Right kidney (tissue), 1 donor: ENCODE measurements around the gene PPM1F.
"Not testable (repeated sequence)": the region's sequence is repeated elsewhere in the genome, so short reads cannot be mapped to it uniquely, and the experiment has no call there.

Source experiments
- DNase-seq: peaks from one replicate; pipeline ENCODE4 v3.0.0-alpha.2; 2016

PPM1F gene

GRCh38 chr22:21896275-21896674 lies 56.4 kb downstream of the PPM1F start:
- DNase-seq: not testable (repeated sequence)

GRCh38 chr22:21894799-21895198 lies 57.8 kb downstream of the PPM1F start:
- DNase-seq: no peak

- no peak for DNase-seq
Observed at GRCh38 chr22:21889251-21889990, 63.2 kb downstream of the PPM1F start.

GRCh38 chr22:21887841-21888240 lies 64.8 kb downstream of the PPM1F start:
- DNase-seq: no peak

- not testable (repeated sequence) for DNase-seq
Observed at GRCh38 chr22:21883930-21884329, 68.7 kb downstream of the PPM1F start.

GRCh38 chr22:21882754-21883333 lies 69.8 kb downstream of the PPM1F start:
- DNase-seq: not testable (repeated sequence)

- no peak for DNase-seq
Observed at GRCh38 chr22:21881841-21882753, 70.6 kb downstream of the PPM1F start.

- DNase-seq: no peak
Observed at GRCh38 chr22:21876486-21877176, 76.0 kb downstream of the PPM1F start.

GRCh38 chr22:21874953-21875352 lies 77.7 kb downstream of the PPM1F start:
- not testable (repeated sequence) for DNase-seq

GRCh38 chr22:21873619-21874018 lies 79.0 kb downstream of the PPM1F start:
- DNase-seq: no peak

GRCh38 chr22:21872741-21873140 lies 79.9 kb downstream of the PPM1F start:
- DNase-seq: not testable (repeated sequence)
